GM23248 (cell line): ENCODE measurements around the gene TNKS1BP1. TPM values are rescaled to one million over a fixed set of nuclear protein-coding genes. Genes with fewer than 3 reads are reported as not detected.

ENCODE experiments used
- DNase-seq: peaks from one replicate; pipeline ENCODE4 v3.0.0-alpha.2; 2015
- H2AFZ ChIP-seq: fragments of 200-600 bp; sonication (generic); 2 replicates; pipeline ENCODE4 v1.6.1; 2016; ENCODE audit warnings: antibody characterized with exemption
- H3F3A ChIP-seq: fragments of 200-600 bp; sonication (generic); 2 replicates; pipeline ENCODE4 v1.6.1; 2016; ENCODE audit warnings: mild to moderate bottlenecking, antibody characterized with exemption, mixed run types; ENCODE audit not compliant: insufficient read depth
- H3K27ac ChIP-seq: fragments of 200-600 bp; sonication (generic); 2 replicates; pipeline ENCODE4 v1.5.1; 2016; ENCODE audit warnings: mild to moderate bottlenecking
- H3K27me3 ChIP-seq: fragments of 200-600 bp; sonication (generic); replicated peaks from 2 replicates; pipeline ENCODE4 v1.6.1; 2016; ENCODE audit warnings: mild to moderate bottlenecking; ENCODE audit not compliant: insufficient read depth
- H3K36me3 ChIP-seq: fragments of 200-600 bp; sonication (generic); 2 replicates; pipeline ENCODE4 v1.6.1; 2016; ENCODE audit warnings: low read depth, mild to moderate bottlenecking
- H3K4me1 ChIP-seq: fragments of 200-600 bp; sonication (generic); 2 replicates; pipeline ENCODE4 v1.6.1; 2016; ENCODE audit warnings: mild to moderate bottlenecking; ENCODE audit not compliant: insufficient read depth
- H3K4me2 ChIP-seq: fragments of 200-600 bp; sonication (generic); one replicate; pipeline ENCODE4 v1.6.1; 2016; ENCODE audit warnings: mild to moderate bottlenecking; ENCODE audit not compliant: unreplicated experiment
- H3K4me3 ChIP-seq: fragments of 200-600 bp; sonication (generic); 2 replicates; pipeline ENCODE4 v1.5.1; 2016; ENCODE audit warnings: mild to moderate bottlenecking
- H3K79me2 ChIP-seq: fragments of 200-600 bp; sonication (generic); 2 replicates; pipeline ENCODE4 v1.6.1; 2016; ENCODE audit warnings: mild to moderate bottlenecking; ENCODE audit not compliant: insufficient read depth
- H3K9ac ChIP-seq: fragments of 200-600 bp; sonication (generic); 2 replicates; pipeline ENCODE4 v1.6.1; 2016; ENCODE audit warnings: mild to moderate bottlenecking
- H3K9me2 ChIP-seq: fragments of 200-600 bp; sonication (generic); 2 replicates; pipeline ENCODE4 v1.6.1; 2016; ENCODE audit warnings: mixed run types, mild to moderate bottlenecking, moderate library complexity; ENCODE audit not compliant: insufficient read depth
- H3K9me3 ChIP-seq: fragments of 200-600 bp; sonication (generic); one replicate; pipeline ENCODE4 v1.6.1; 2017; ENCODE audit warnings: low read depth
- H4K20me1 ChIP-seq: fragments of 200-600 bp; sonication (generic); 2 replicates; pipeline ENCODE4 v1.6.0; 2016; ENCODE audit not compliant: insufficient read depth
- EZH2 ChIP-seq: fragments of 200-600 bp; sonication (generic); IDR thresholded peaks from 2 replicates; pipeline ENCODE4 v1.6.1; 2018; ENCODE audit warnings: antibody characterized with exemption, mild to moderate bottlenecking; ENCODE audit not compliant: insufficient read depth, poor library complexity, severe bottlenecking
- EZH2phosphoT487 ChIP-seq: fragments of 200-600 bp; sonication (generic); IDR thresholded peaks from 2 replicates; pipeline ENCODE4 v1.6.1; 2018; ENCODE audit warnings: antibody characterized with exemption, moderate library complexity, mild to moderate bottlenecking, low read depth; ENCODE audit not compliant: insufficient read depth
- WGBS, 2 experiments: methylation state at CpG; one replicate each; pipeline ENCODE4 v1.1.6; 2015 to 2017; ENCODE audit warnings: low lambda C conversion rate in 2 of 2, low coverage in 1 of 2; ENCODE audit errors: missing lambda C conversion rate in 2 of 2; 5-methylcytosine and 5-hydroxymethylcytosine counted together
- in situ Hi-C: fragments of 300-500 bp; cut with MboI; formaldehyde crosslinking; loops from 2 replicates; pipeline ENCODE4 v1.15.0; 2020
- polyA plus RNA-seq: library from polyadenylated mRNA; unstranded; fragments of >200 nt; fragmentation: Nextera tagmentation; extraction: Ambion mirVana; gene quantifications from 2 replicates; pipeline ENCODE4 v1.2.1, GENCODE V29; 2016
- total RNA-seq: library from RNA; depleted of rRNA; stranded (reverse); fragments of >200 nt; shearing (Covaris generic); gene quantifications from 2 replicates; pipeline ENCODE4 v1.2.3, GENCODE V29; 2014

The TNKS1BP1 gene
- total and polyA plus RNA-seq, 2 experiments from 2014 or later, result 88.2 to 89.7 TPM

GRCh38 chr11:57269571-57270021, 55.2 kb downstream of the TNKS1BP1 start:
- H3K9me3 ChIP-seq, result no peaks in the 10 kb centered on the region
- H3K27me3 ChIP-seq, result no peaks in the 10 kb centered on the region
- no peak for DNase-seq
- H3K79me2 ChIP-seq, result no peaks in the 10 kb centered on the region
- no peak overlapping the region for H3K4me3 ChIP-seq
- no peaks in the 10 kb centered on the region for H3K9me2 ChIP-seq
- no peak overlapping the region for H2AFZ ChIP-seq
- H3K4me1 ChIP-seq, result peaks cover 4% of the 10 kb centered on the region
- no peak overlapping the region for H3K27ac ChIP-seq
- H3K4me2 ChIP-seq, result no peak overlapping the region
- WGBS, 2 experiments, result 39 to 48% methylated on average over 3 of the region's 3 CpGs
- H3F3A ChIP-seq, result no peaks in the 10 kb centered on the region
- in situ Hi-C loops, result no loop called here
- H3K36me3 ChIP-seq, result no peaks in the 10 kb centered on the region
- no peak overlapping the region for H3K9ac ChIP-seq
- no peaks in the 10 kb centered on the region for H4K20me1 ChIP-seq
- TF ChIP-seq EZH2 (no peak), EZH2phosphoT487 (no peak)

GRCh38 chr11:57266157-57266556, 58.6 kb downstream of the TNKS1BP1 start:
- no peak overlapping the region for H3K9ac ChIP-seq
- H3F3A ChIP-seq, result no peaks in the 10 kb centered on the region
- H3K79me2 ChIP-seq, result no peaks in the 10 kb centered on the region
- no peaks in the 10 kb centered on the region for H3K27me3 ChIP-seq
- no peaks in the 10 kb centered on the region for H3K4me1 ChIP-seq
- no peaks in the 10 kb centered on the region for H3K36me3 ChIP-seq
- no peak for TF ChIP-seq EZH2
- no peak for TF ChIP-seq EZH2phosphoT487
- no peak overlapping the region for H2AFZ ChIP-seq
- no peak for DNase-seq
- no peaks in the 10 kb centered on the region for H3K9me3 ChIP-seq
- H3K4me3 ChIP-seq, result no peak overlapping the region
- no peaks in the 10 kb centered on the region for H3K9me2 ChIP-seq
- H4K20me1 ChIP-seq, result no peaks in the 10 kb centered on the region
- H3K27ac ChIP-seq, result no peak overlapping the region
- in situ Hi-C loops, result no loop called here
- H3K4me2 ChIP-seq, result no peak overlapping the region

- Histone ChIP-seq H3K79me2 (no peaks in the 10 kb centered on the region), H3K9me2 (no peaks in the 10 kb centered on the region), H3K27ac (no peak overlapping the region), H3K9me3 (no peaks in the 10 kb centered on the region), H3K27me3 (no peaks in the 10 kb centered on the region), H3K9ac (no peak overlapping the region), H3K4me2 (no peak overlapping the region), H3K36me3 (no peaks in the 10 kb centered on the region), H3K4me3 (no peak overlapping the region), H3F3A (no peaks in the 10 kb centered on the region), H3K4me1 (no peaks in the 10 kb centered on the region), H4K20me1 (no peaks in the 10 kb centered on the region), H2AFZ (no peak overlapping the region)
- WGBS, 2 experiments, result 72 to 73% methylated on average over 7 of the region's 7 CpGs
- DNase-seq, result no peak
- TF ChIP-seq EZH2phosphoT487, result no peak
- no peak for TF ChIP-seq EZH2
- in situ Hi-C loops, result no loop called here
Observed at GRCh38 chr11:57263351-57263750, 61.4 kb downstream of the TNKS1BP1 start.

- no peaks in the 10 kb centered on the region for H3K27me3 ChIP-seq
- no peak for DNase-seq
- 60 to 67% methylated on average over 4 of the region's 4 CpGs for WGBS, 2 experiments
- in situ Hi-C loops, result no loop called here
- H3K9ac ChIP-seq, result no peak overlapping the region
- no peaks in the 10 kb centered on the region for H3K79me2 ChIP-seq
- H2AFZ ChIP-seq, result no peak overlapping the region
- no peaks in the 10 kb centered on the region for H3K9me3 ChIP-seq
- no peak overlapping the region for H3K4me3 ChIP-seq
- H3K9me2 ChIP-seq, result no peaks in the 10 kb centered on the region
- TF ChIP-seq EZH2phosphoT487 (no peak), EZH2 (no peak)
- no peak overlapping the region for H3K27ac ChIP-seq
- H3K4me2 ChIP-seq, result no peak overlapping the region
- no peaks in the 10 kb centered on the region for H3K4me1 ChIP-seq
- no peaks in the 10 kb centered on the region for H3K36me3 ChIP-seq
- H4K20me1 ChIP-seq, result no peaks in the 10 kb centered on the region
- no peaks in the 10 kb centered on the region for H3F3A ChIP-seq
Observed at GRCh38 chr11:57262157-57262556, 62.6 kb downstream of the TNKS1BP1 start.
